ENCODE measurements around the gene PLD1. TPM values are rescaled to one million over a fixed set of nuclear protein-coding genes. Genes with fewer than 3 reads are reported as not detected.
"Not testable (repeated sequence)": the region's sequence is repeated elsewhere in the genome, so short reads cannot be mapped to it uniquely, and the experiment has no call there.

The PLD1 gene
- total and polyA plus RNA-seq, 5 donors from 2014 or later = 1.2 to 8.8 (median 3.6) TPM; not detected in 1

DNA sequence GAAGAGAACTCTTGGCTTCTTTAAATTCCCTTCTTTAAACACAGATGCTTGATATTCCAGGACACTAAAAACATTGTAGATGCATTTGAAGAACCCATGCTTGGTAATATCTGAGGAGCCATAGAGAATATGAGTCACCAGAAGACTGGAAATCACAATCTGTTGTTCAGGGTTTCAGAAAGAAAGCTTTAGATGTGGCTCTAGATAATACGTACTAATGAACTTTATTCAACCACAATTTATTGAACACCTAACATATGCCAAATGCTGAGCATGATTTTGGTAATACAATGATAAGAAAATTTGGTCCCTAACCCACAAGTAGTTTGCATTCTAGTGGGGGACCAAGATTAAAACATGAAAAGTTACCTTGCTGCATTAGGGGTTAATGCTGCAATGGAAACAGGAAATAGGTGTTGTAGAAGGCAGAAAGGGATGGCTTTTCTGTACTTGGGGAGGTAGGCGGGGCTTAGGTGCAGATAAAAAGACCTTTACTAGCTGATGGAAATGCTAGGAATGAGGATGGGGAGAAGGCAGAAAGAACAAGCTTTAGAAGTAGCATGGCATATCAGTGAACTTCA lies 11.6 kb upstream of the PLD1 start:
- peaks cover 3 to 10% (median 7%) of the 10 kb centered on the region in 4 donors for H3K4me1 Mint-ChIP-seq
- Histone ChIP-seq H3K27ac (ENCODE audit: insufficient read depth, low read length, poor library complexity, severe bottlenecking) (no peak overlapping the region), H3K4me3 (ENCODE audit: low read depth, low read length) (no peak overlapping the region), H3K4me1 (ENCODE audit: control insufficient read depth, insufficient read depth, low read length, poor library complexity, severe bottlenecking) (no peaks in the 10 kb centered on the region), H3K27me3 (ENCODE audit: control insufficient read depth, insufficient read depth, low read length) (no peaks in the 10 kb centered on the region), H3K36me3 (ENCODE audit: control insufficient read depth, insufficient read depth, low read length) (no peaks in the 10 kb centered on the region), H3K9me3 (ENCODE audit: control insufficient read depth in 2 of 2, low read length in 2 of 2) (no peaks in the 10 kb centered on the region)
- peaks cover 16% of the 10 kb centered on the region for H3K27me3 Mint-ChIP-seq
- H3K4me3 Mint-ChIP-seq = peak overlapping the region in 1 of 4 donors; percentile 6
- no peak overlapping the region for H3K27ac Mint-ChIP-seq
- DNase-seq = peak in 1 of 3 donors; percentile 8
- H3K9me3 Mint-ChIP-seq = peaks cover 0 to 2% (median 0%) of the 10 kb centered on the region in 7 donors
- H3K36me3 Mint-ChIP-seq = no peaks in the 10 kb centered on the region
- peak in 1 of 2 donors; percentile 12 for ATAC-seq (ENCODE audit: low read depth in 2 of 2)

DNA sequence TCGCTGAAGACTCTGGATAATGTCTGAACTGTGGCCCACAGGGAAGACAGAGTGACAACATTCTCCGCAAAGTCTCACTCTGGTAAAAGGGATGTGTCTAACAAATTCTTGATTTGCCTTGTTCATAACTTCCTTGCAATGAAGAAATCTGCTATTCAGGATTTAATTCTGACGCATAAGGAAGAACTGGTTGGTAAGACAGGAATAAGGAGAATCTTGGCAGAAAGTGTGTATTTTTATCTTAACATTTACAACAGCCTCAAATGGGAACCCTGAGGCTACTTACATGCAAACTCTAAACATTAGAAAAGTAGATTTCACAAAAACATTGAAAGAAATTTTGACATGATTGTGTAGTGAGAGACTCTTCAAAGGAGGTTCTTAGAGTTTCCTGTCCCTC lies 10.8 kb upstream of the PLD1 start:
- no peak for DNase-seq
- Mint-ChIP-seq H3K9me3 (peaks cover 0 to 2% (median 0%) of the 10 kb centered on the region in 7 donors), H3K4me1 (peaks cover 3 to 7% (median 7%) of the 10 kb centered on the region in 4 donors), H3K27ac (no peak overlapping the region), H3K4me3 (no peak overlapping the region), H3K27me3 (peaks cover 16% of the 10 kb centered on the region), H3K36me3 (no peaks in the 10 kb centered on the region)
- no peaks in the 10 kb centered on the region for H3K27me3 ChIP-seq (ENCODE audit: control insufficient read depth, insufficient read depth, low read length)
- no peaks in the 10 kb centered on the region for H3K9me3 ChIP-seq (ENCODE audit: control insufficient read depth in 2 of 2, low read length in 2 of 2)
- no peaks in the 10 kb centered on the region for H3K4me1 ChIP-seq (ENCODE audit: control insufficient read depth, insufficient read depth, low read length, poor library complexity, severe bottlenecking)
- ATAC-seq (ENCODE audit: low read depth in 2 of 2) = no peak
- H3K4me3 ChIP-seq (ENCODE audit: low read depth, low read length) = no peak overlapping the region
- no peak overlapping the region for H3K27ac ChIP-seq (ENCODE audit: insufficient read depth, low read length, poor library complexity, severe bottlenecking)
- H3K36me3 ChIP-seq (ENCODE audit: control insufficient read depth, insufficient read depth, low read length) = no peaks in the 10 kb centered on the region

DNA sequence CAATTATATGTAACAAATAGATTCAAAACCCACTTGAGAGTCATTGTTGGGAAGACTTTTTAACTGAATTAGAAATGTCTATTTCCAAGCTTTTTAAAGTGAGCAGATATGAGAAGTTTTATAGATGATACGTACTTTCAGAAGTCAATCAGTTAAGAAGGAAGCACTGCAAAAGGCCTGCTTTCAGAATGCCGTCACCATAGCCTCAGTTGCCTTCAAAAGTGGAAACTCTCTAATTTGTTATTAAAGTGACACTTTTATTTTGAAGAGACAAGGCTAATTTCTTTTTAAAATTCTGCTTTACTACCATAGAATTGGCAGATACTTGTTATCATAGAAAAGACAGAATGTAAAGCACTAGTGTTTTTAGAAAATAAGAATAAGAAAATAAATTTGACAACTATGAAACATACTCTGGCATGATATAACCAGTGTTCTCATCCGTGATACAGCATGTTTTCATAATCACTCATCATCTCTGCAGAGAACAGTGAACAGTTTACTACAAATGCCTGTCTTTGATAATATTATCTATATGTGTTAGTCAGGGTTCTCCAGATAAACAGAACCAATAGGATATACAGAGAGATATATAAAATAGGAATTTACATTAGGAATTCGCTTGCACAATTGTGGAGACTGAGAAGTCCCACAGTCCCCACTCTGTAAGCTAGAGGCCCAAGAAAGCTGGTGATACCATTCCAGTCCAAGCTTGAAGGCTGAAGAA lies 7.0 kb upstream of the PLD1 start:
- no peaks in the 10 kb centered on the region for H3K36me3 ChIP-seq (ENCODE audit: control insufficient read depth, insufficient read depth, low read length)
- H3K9me3 Mint-ChIP-seq = peaks cover 0 to 1% (median 0%) of the 10 kb centered on the region in 7 donors
- no peak for DNase-seq
- no peak overlapping the region for H3K27ac Mint-ChIP-seq
- no peak overlapping the region for H3K27ac ChIP-seq (ENCODE audit: insufficient read depth, low read length, poor library complexity, severe bottlenecking)
- peaks cover 3 to 7% (median 7%) of the 10 kb centered on the region in 4 donors for H3K4me1 Mint-ChIP-seq
- no peak for ATAC-seq (ENCODE audit: low read depth in 2 of 2)
- no peak overlapping the region for H3K4me3 ChIP-seq (ENCODE audit: low read depth, low read length)
- no peaks in the 10 kb centered on the region for H3K36me3 Mint-ChIP-seq
- H3K27me3 ChIP-seq (ENCODE audit: control insufficient read depth, insufficient read depth, low read length) = peaks cover 4% of the 10 kb centered on the region
- no peaks in the 10 kb centered on the region for H3K4me1 ChIP-seq (ENCODE audit: control insufficient read depth, insufficient read depth, low read length, poor library complexity, severe bottlenecking)
- H3K9me3 ChIP-seq (ENCODE audit: control insufficient read depth in 2 of 2, low read length in 2 of 2) = no peaks in the 10 kb centered on the region
- no peak overlapping the region for H3K4me3 Mint-ChIP-seq
- peaks cover 35% of the 10 kb centered on the region for H3K27me3 Mint-ChIP-seq

DNA sequence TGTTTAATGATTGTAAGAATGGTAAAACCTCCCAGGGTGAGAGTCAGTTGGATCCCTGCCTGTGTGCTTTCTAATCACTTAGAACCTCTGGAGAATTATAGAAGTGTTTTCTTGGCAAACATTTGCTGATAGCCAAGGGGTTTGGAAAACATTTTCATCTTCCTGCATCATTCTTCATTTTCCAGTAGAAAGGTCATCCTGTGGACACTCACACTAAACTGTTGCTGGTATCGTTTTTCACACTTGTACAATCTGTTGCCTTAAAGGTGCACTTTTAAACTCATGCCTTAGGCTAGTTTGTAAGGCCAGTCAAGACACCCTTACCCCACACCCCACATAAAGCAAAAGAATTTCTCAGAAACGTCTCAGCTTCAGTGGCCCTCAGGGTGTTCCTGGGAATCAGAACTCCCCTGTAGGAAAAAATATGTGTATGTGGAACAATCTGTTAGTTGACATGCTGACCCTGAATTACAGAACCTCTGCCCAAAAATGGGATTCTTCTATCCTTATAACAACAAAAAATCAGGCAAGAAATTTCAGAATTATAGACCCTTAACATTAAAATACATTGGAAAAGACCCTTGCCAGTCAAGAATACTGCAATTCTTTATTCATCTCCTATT lies 5.8 kb upstream of the PLD1 start:
- H3K27ac ChIP-seq (ENCODE audit: insufficient read depth, low read length, poor library complexity, severe bottlenecking) = no peak overlapping the region
- ATAC-seq (ENCODE audit: low read depth in 2 of 2) (no peak), DNase-seq (no peak)
- peaks cover 47% of the 10 kb centered on the region for H3K27me3 Mint-ChIP-seq
- H3K4me1 Mint-ChIP-seq = peaks cover 0 to 3% (median 0%) of the 10 kb centered on the region in 4 donors
- no peak overlapping the region for H3K4me3 Mint-ChIP-seq
- H3K27ac Mint-ChIP-seq = no peak overlapping the region
- H3K4me1 ChIP-seq (ENCODE audit: control insufficient read depth, insufficient read depth, low read length, poor library complexity, severe bottlenecking) = no peaks in the 10 kb centered on the region
- no peaks in the 10 kb centered on the region for H3K9me3 ChIP-seq (ENCODE audit: control insufficient read depth in 2 of 2, low read length in 2 of 2)
- H3K27me3 ChIP-seq (ENCODE audit: control insufficient read depth, insufficient read depth, low read length) = peaks cover 8% of the 10 kb centered on the region
- no peaks in the 10 kb centered on the region for H3K36me3 Mint-ChIP-seq
- H3K9me3 Mint-ChIP-seq = peaks cover 0 to 1% (median 0%) of the 10 kb centered on the region in 7 donors
- no peak overlapping the region for H3K4me3 ChIP-seq (ENCODE audit: low read depth, low read length)
- H3K36me3 ChIP-seq (ENCODE audit: control insufficient read depth, insufficient read depth, low read length) = no peaks in the 10 kb centered on the region

DNA sequence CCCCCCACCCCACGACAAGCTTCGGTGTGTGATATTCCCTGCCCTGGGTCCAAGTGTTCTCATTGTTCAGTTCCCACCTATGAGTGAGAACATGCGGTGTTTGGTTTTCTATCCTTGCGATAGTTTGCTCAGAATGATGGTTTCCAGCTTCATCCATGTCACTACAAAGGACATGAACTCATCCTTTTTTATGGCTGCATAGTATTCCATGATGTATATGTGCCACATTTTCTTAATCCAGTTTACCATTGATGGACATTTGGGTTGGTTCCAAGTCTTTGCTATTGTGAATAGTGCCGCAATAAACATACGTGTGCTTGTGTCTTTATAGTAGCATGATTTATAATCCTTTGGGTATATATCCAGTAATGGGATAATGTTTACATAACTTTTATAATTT lies 4.4 kb upstream of the PLD1 start:
- not testable (repeated sequence) for H3K36me3 Mint-ChIP-seq; H3K9me3 Mint-ChIP-seq; H3K4me1 Mint-ChIP-seq; H3K9me3 ChIP-seq (ENCODE audit: control insufficient read depth in 2 of 2, low read length in 2 of 2); ATAC-seq (ENCODE audit: low read depth in 2 of 2); H3K27ac Mint-ChIP-seq; H3K27ac ChIP-seq (ENCODE audit: insufficient read depth, low read length, poor library complexity, severe bottlenecking); H3K36me3 ChIP-seq (ENCODE audit: control insufficient read depth, insufficient read depth, low read length); DNase-seq; H3K4me3 Mint-ChIP-seq; H3K27me3 ChIP-seq (ENCODE audit: control insufficient read depth, insufficient read depth, low read length); H3K4me3 ChIP-seq (ENCODE audit: low read depth, low read length)
- H3K4me1 ChIP-seq (ENCODE audit: control insufficient read depth, insufficient read depth, low read length, poor library complexity, severe bottlenecking) = peaks cover 12% of the 10 kb centered on the region
- peaks cover 54% of the 10 kb centered on the region for H3K27me3 Mint-ChIP-seq

DNA sequence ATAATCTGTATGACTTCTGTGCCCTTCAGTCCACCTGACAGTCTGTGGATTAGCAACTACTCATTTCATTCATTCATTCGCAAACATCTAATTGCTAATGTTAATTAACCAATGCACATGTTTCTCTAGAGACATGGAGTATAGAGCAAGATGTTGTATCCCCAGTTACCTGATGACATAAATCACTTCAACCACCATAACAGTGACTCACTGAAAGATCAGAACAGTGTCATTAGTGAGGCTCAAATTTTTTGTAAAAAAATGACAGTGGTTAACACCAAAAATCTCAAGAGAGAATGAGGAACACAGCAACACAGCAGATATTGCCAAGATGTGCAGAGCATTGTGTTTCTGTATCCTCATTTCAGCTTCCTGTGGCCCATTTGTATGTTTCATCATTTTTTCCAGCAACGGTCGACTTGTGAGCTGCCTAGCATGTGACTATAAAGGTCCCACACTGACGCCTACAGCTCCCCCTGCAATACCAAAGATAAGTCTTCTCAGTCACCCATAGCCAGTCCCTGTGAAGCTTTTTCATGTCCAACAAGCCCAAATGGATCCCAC lies 3.7 kb upstream of the PLD1 start:
- Mint-ChIP-seq H3K4me3 (peak overlapping the region in 1 of 4 donors; percentile 44), H3K36me3 (no peaks in the 10 kb centered on the region), H3K4me1 (peaks cover 6 to 14% (median 11%) of the 10 kb centered on the region in 4 donors), H3K9me3 (peaks cover 0 to 1% (median 0%) of the 10 kb centered on the region in 7 donors), H3K27me3 (peaks cover 61% of the 10 kb centered on the region), H3K27ac (no peak overlapping the region)
- Histone ChIP-seq H3K4me1 (ENCODE audit: control insufficient read depth, insufficient read depth, low read length, poor library complexity, severe bottlenecking) (peaks cover 13% of the 10 kb centered on the region), H3K27ac (ENCODE audit: insufficient read depth, low read length, poor library complexity, severe bottlenecking) (no peak overlapping the region), H3K4me3 (ENCODE audit: low read depth, low read length) (no peak overlapping the region), H3K36me3 (ENCODE audit: control insufficient read depth, insufficient read depth, low read length) (no peaks in the 10 kb centered on the region), H3K27me3 (ENCODE audit: control insufficient read depth, insufficient read depth, low read length) (peaks cover 13% of the 10 kb centered on the region), H3K9me3 (ENCODE audit: control insufficient read depth in 2 of 2, low read length in 2 of 2) (no peaks in the 10 kb centered on the region)
- ATAC-seq (ENCODE audit: low read depth in 2 of 2) (peak in 1 of 2 donors; percentile 15), DNase-seq (peak in 1 of 3 donors; percentile 21)

DNA sequence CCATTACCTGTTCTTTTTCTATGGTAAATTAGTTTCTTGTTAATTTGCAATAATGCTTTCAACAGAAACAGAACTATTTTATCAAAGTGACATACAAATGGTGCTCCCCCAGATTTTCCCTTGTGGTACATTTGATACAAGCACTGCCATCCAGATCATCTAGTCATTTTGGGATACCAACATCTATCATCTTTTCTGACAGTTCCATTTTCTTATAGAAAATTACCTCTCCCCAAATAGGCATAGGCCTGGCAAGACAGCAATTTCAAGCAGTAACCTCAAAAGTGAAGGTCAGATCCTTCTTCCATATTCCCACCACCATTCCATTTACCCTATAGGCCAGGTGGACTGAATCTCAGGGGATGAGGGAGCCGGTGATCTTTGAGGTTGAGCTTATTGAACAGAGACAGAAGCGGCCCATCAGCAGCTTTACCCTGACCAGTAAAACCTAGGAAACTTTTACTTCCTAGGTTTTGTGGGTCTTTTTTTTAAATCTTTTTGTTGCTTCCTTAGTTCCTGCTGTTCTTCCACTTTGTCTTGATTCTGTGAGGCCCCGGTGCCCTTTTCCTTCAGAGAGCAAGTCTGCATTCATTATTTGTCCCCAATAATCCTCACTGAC lies 3.1 kb upstream of the PLD1 start:
- Mint-ChIP-seq H3K27ac (no peak overlapping the region), H3K36me3 (no peaks in the 10 kb centered on the region), H3K27me3 (peaks cover 64% of the 10 kb centered on the region), H3K4me1 (peaks cover 6 to 14% (median 11%) of the 10 kb centered on the region in 4 donors), H3K9me3 (peaks cover 0 to 1% (median 0%) of the 10 kb centered on the region in 7 donors), H3K4me3 (peak overlapping the region in 1 of 4 donors; percentile 44)
- peaks cover 13% of the 10 kb centered on the region for H3K4me1 ChIP-seq (ENCODE audit: control insufficient read depth, insufficient read depth, low read length, poor library complexity, severe bottlenecking)
- no peaks in the 10 kb centered on the region for H3K36me3 ChIP-seq (ENCODE audit: control insufficient read depth, insufficient read depth, low read length)
- no peak for ATAC-seq (ENCODE audit: low read depth in 2 of 2)
- no peak overlapping the region for H3K27ac ChIP-seq (ENCODE audit: insufficient read depth, low read length, poor library complexity, severe bottlenecking)
- H3K27me3 ChIP-seq (ENCODE audit: control insufficient read depth, insufficient read depth, low read length) = peaks cover 13% of the 10 kb centered on the region
- no peaks in the 10 kb centered on the region for H3K9me3 ChIP-seq (ENCODE audit: control insufficient read depth in 2 of 2, low read length in 2 of 2)
- DNase-seq = no peak
- H3K4me3 ChIP-seq (ENCODE audit: low read depth, low read length) = no peak overlapping the region
